ENCODE data around the gene LMOD1. TPM values are rescaled to one million over a fixed set of nuclear protein-coding genes. Genes with fewer than 3 reads are reported as not detected.
A peak's percentile ranks its signal among the peaks of the same experiment; 100 is the strongest.
"Not testable (repeated sequence)": the region's sequence is repeated elsewhere in the genome, so short reads cannot be mapped to it uniquely, and the experiment has no call there.

LMOD1 gene
- total and polyA plus RNA-seq, 12 donors = 1.3 to 171 (median 76.1) TPM

DNA sequence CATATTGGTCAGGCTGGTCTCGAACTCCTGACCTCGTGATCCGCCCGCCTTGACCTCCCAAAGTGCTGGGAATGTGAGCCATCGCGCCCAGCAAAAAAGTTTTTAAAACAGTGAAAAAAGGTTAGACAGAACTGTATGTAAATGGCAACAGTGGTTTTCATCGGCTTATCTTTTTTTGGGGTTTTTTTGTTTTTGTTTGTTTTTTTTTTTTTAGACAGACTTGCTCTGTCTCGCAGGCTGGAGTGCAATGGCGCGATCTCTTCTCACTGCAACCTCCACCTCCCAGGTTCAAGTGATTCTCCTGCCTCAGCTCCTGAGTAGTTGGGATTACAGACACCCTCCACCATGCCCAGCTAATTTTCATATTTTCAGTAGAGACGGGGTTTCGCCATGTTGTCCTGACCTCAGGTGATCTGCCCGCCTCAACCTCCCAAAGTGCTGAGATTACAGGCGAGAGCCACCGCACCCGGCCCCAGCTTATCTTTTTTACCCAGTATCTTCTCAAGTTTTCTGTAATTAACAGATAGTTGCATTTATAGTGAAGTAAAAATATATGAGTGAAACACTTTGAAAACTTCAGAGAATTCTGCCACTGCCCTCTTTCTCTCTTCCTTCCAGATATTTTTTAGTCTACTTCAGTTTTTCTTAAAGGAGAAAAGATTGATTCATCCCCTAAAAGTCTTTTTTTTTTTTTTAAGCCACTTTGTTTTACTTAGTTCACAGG is 22.0 kb upstream of the LMOD1 start:
- DNase-seq = no peak
- WGBS, 4 donors = 87 to 91% (median 88%) methylated on average over 16 of the region's 16 CpGs
- intact Hi-C loops (cut with DNase I) = loop anchor here in 1 of 2 donors (2.0 kb wide), 1 partner anchor 74 kb away; no protein-coding TSS in a partner anchor
- H3K27ac ChIP-seq = no peak overlapping the region
- TF ChIP-seq, protein P1, sequence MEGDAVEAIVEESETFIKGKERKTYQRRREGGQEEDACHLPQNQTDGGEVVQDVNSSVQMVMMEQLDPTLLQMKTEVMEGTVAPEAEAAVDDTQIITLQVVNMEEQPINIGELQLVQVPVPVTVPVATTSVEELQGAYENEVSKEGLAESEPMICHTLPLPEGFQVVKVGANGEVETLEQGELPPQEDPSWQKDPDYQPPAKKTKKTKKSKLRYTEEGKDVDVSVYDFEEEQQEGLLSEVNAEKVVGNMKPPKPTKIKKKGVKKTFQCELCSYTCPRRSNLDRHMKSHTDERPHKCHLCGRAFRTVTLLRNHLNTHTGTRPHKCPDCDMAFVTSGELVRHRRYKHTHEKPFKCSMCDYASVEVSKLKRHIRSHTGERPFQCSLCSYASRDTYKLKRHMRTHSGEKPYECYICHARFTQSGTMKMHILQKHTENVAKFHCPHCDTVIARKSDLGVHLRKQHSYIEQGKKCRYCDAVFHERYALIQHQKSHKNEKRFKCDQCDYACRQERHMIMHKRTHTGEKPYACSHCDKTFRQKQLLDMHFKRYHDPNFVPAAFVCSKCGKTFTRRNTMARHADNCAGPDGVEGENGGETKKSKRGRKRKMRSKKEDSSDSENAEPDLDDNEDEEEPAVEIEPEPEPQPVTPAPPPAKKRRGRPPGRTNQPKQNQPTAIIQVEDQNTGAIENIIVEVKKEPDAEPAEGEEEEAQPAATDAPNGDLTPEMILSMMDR (IDR thresholded peaks at IDR 0.05) = no peak
- TF ChIP-seq POLR2A (IDR thresholded peaks at IDR 0.05) = no peak
- peaks cover 13 to 20% of the 10 kb centered on the region in 2 donors for H3K4me1 ChIP-seq (replicated peaks in 1 of 2)
- H3K27me3 ChIP-seq = no peaks in the 10 kb centered on the region
- H3K9me3 ChIP-seq (replicated peaks in 1 of 3) = no peaks in the 10 kb centered on the region
- H3K36me3 ChIP-seq (replicated peaks in 1 of 2) = peaks cover 0 to 66% of the 10 kb centered on the region in 2 donors
- H3K4me3 ChIP-seq = no peak overlapping the region

GRCh38 chr1:201966171-201966570 is 19.8 kb upstream of the LMOD1 start:
- WGBS, 4 donors = 84 to 94% (median 90%) methylated on average over 5 of the region's 5 CpGs
- peaks cover 13 to 20% of the 10 kb centered on the region in 2 donors for H3K4me1 ChIP-seq (replicated peaks in 1 of 2)
- no peaks in the 10 kb centered on the region for H3K27me3 ChIP-seq
- H3K36me3 ChIP-seq (replicated peaks in 1 of 2) = peaks cover 0 to 88% of the 10 kb centered on the region in 2 donors
- no peak overlapping the region for H3K4me3 ChIP-seq
- no peak for TF ChIP-seq POLR2A (IDR thresholded peaks at IDR 0.05)
- TF ChIP-seq, protein P1 (IDR thresholded peaks at IDR 0.05) = no peak
- peak overlapping the region in 2 of 5 donors; percentile 25 to 50 for H3K27ac ChIP-seq
- DNase-seq = no peak
- intact Hi-C loops (cut with DNase I) = no loop called here
- no peaks in the 10 kb centered on the region for H3K9me3 ChIP-seq (replicated peaks in 1 of 3)

- Histone ChIP-seq H3K36me3 (replicated peaks in 1 of 2) (peaks cover 0 to 88% of the 10 kb centered on the region in 2 donors), H3K4me1 (replicated peaks in 1 of 2) (peaks cover 13 to 20% of the 10 kb centered on the region in 2 donors), H3K27ac (no peak overlapping the region), H3K4me3 (no peak overlapping the region), H3K9me3 (replicated peaks in 1 of 3) (no peaks in the 10 kb centered on the region), H3K27me3 (no peaks in the 10 kb centered on the region)
- 89 to 100% (median 93%) methylated on average over 1 of the region's 1 CpG for WGBS, 4 donors
- no peak for TF ChIP-seq POLR2A (IDR thresholded peaks at IDR 0.05)
- TF ChIP-seq, protein P1 (IDR thresholded peaks at IDR 0.05) = no peak
- intact Hi-C loops (cut with DNase I) = no loop called here
- DNase-seq = no peak
Observed at GRCh38 chr1:201964261-201964660, 17.9 kb upstream of the LMOD1 start.

DNA sequence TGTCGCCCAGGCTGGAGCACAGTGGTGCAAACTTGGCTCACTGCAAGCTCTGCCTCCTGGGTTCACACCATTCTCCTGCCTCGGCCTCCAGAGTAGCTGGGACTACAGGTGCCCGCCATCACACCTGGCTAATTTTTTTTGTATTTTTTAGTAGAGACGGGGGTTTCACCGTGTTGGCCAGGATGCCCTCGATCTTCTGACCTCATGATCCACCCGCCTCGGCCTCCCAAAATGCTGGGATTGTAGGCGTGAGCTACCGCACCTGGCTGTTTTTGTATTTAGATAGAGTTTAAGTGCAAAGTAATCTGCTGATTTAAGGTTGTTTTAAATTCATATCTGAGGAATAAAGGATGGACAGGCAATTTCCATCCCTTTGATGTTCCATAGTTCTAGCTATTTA is 16.0 kb upstream of the LMOD1 start:
- Histone ChIP-seq H3K36me3 (replicated peaks in 1 of 2) (peaks cover 0 to 89% of the 10 kb centered on the region in 2 donors), H3K4me1 (replicated peaks in 1 of 2) (peaks cover 13 to 21% of the 10 kb centered on the region in 2 donors)
- H3K4me3 ChIP-seq; H3K27me3 ChIP-seq; intact Hi-C loops (cut with DNase I); H3K27ac ChIP-seq; H3K9me3 ChIP-seq (replicated peaks in 1 of 3); DNase-seq: not testable (repeated sequence)
- 91 to 93% (median 91%) methylated on average over 10 of the region's 10 CpGs for WGBS, 4 donors

GRCh38 chr1:201958348-201958747 is 12.0 kb upstream of the LMOD1 start:
- no peak for DNase-seq
- Histone ChIP-seq H3K27ac (no peak overlapping the region), H3K4me1 (replicated peaks in 1 of 2) (peaks cover 7 to 22% of the 10 kb centered on the region in 2 donors), H3K36me3 (replicated peaks in 1 of 2) (peaks cover 0 to 62% of the 10 kb centered on the region in 2 donors), H3K9me3 (replicated peaks in 1 of 3) (no peaks in the 10 kb centered on the region), H3K4me3 (no peak overlapping the region), H3K27me3 (no peaks in the 10 kb centered on the region)
- WGBS, 4 donors = 82 to 90% (median 88%) methylated on average over 5 of the region's 5 CpGs
- no peak for TF ChIP-seq POLR2A (IDR thresholded peaks at IDR 0.05)
- TF ChIP-seq, protein P1 (IDR thresholded peaks at IDR 0.05) = no peak
- intact Hi-C loops (cut with DNase I) = no loop called here

All from adrenal gland (tissue), 12 donors.